Thyroid gland (tissue), 4 donors: Measurements from ENCODE around the gene RASGRP1.

Source experiments
- CTCF ChIP-seq, 6 experiments: fragments of 200-600 bp in 3 of 6; fragments of 450-650 bp in 3 of 6; sonication (generic) in 3 of 6; IDR thresholded peaks; one replicate each; pipeline ENCODE4 v1.5.1; 2016 to 2019; ENCODE audit warnings: antibody characterized with exemption in 6 of 6, mild to moderate bottlenecking in 2 of 6, inconsistent platforms in 1 of 6, moderate library complexity in 1 of 6
- POLR2A ChIP-seq, 2 donors: fragments of 450-650 bp; IDR thresholded peaks; one replicate each; pipeline ENCODE4 v1.6.1; 2017; ENCODE audit warnings: antibody characterized with exemption in 2 of 2, mild to moderate bottlenecking in 2 of 2, moderate library complexity in 1 of 2

GRCh38 chr15:38538328-38539007, 26.1 kb downstream of the RASGRP1 start:
- TF ChIP-seq CTCF (IDR thresholded peaks at IDR 0.05) (no peak), POLR2A (IDR thresholded peaks at IDR 0.05) (no peak)
